GM19372 (cell line): ENCODE results near the gene ATXN7L3.
"Not testable (repeated sequence)": the region's sequence is repeated elsewhere in the genome, so short reads cannot be mapped to it uniquely, and the experiment has no call there.

Experiments
- ATAC-seq: cut with Tn5 transposase; IDR thresholded peaks from one replicate; pipeline ENCODE4 v1.9.1; 2021; ENCODE audit warnings: mild to moderate bottlenecking, low read depth, moderate library complexity; ENCODE audit not compliant: unreplicated experiment

ATXN7L3 gene

DNA sequence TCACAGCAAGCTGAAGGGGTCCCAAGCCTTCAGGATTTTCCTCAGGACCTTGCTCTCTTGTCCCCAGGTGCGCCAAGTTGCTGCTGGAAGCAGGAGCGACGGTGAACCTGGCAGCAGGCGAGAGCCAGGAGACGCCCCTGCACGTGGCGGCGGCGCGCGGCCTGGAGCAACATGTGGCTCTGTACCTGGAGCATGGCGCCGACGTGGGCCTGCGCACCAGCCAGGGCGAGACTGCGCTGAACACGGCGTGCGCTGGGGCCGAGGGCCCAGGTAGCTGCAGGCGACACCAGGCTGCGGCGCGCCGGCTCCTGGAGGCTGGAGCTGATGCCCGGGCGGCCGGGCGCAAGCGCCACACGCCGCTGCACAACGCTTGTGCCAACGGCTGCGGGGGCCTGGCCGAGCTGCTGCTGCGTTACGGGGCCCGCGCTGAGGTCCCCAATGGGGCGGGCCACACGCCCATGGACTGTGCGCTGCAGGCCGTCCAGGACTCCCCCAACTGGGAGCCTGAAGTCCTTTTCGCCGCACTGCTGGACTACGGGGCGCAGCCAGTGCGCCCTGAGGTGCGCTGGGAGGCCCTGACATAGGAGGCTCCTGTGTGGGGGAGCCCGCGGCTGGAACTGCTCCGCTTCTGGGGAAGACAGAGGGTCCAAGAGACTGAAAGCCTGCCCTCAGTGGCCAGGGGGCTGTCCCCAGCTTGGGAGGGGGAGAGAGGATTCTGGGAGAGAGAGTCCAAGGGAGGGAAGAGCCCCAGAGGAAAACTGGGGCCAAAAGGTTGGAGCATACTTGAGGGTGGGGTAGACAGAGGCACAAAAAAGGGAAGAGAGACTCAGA, 22.8 kb downstream of the ATXN7L3 start:
- ATAC-seq = no peak

DNA sequence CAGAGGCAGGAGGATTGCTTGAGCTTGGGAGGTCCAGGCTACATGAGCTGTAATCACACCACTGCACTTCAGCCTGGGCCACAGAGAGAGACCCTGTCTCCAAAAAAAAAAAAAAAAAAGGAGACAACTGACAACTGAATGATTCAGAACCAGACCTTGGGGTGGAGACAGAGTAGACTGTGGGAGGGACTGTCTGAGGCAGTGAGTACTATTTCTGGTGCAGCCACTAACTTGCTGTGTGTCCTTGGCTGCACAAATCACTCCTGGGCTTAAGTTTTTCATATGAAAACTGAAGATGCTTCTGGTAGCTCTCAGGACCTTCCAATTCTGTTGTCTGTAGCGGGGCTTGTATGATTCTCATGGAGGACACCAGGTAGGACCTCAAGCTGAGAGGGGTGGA, 23.4 kb downstream of the ATXN7L3 start:
- ATAC-seq = no peak

DNA sequence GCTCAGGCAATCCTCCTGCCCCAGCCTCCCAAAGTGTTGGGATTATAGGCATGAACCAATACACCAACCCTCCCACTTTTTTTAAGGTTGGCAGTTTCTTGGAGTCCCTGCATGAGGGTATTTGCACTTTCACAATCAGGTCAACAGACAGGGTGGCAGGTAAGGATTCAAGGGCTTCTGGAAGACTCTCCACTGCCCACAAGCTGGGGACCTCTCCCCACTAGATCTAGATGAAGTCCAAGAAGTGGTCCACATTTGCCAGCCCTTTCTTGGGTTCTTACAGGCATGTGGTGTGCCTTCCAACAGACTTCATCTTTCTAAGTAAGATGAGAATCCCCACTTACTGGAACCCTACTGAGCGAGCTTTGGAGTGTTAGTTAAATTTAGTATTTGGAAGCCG, 25.3 kb downstream of the ATXN7L3 start:
- ATAC-seq = no peak

DNA sequence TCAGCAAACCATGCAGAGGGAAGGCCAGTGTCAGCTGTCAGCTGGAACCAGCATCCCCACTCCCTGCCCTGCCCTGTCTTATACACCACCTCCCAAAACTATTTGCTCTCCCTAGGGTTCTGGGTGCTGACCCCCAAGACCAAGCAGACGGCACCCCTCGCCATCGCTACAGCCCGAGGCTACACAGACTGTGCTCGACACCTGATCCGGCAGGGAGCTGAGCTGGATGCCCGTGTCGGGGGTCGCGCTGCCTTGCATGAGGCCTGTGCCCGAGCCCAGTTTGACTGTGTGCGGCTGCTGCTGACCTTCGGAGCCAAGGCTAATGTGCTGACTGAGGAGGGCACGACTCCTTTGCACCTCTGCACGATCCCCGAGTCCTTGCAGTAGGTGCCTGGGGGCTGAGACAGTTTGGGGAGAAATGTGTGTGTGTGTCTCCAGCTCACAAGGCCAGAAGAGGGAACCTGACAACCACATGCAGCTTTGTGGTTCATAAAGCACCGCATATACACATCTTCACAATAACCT, 27.7 kb downstream of the ATXN7L3 start:
- no peak for ATAC-seq

DNA sequence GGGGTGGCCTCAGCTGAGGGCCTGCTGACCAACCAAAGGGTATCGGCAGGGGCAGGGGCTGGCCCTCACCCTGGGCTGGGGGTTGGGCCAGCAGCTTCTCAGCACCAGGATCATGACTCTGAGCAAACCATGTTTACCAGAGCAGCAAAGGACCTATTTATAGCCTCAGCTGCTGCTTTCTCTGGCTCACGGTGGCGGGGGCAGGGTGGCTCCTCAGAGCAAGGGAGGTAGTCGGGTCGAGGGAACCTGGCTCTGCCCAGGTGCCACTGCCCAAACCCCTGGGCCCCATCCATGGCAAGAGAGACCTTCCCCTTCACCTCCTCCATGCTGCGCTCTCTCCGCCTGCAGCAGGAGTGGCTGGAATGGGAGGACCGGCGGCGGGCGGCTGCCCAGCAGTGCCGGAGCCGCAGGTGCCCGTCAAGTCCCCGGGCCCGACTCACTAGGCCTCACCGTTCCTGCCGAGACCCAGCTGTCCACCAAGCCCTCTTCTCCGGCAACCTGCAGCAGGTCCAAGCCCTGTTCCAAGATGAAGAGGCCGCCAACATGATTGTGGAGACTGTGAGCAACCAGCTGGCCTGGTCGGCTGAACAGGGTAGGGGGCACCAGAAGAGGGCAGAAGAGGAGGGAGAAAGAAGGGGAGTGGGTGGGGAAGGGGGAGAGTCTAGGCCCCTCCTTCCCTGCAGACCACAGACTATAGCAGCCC, 29.0 kb downstream of the ATXN7L3 start, which contains the start of gene ASB16:
TSS of gene ASB16 (plus strand) at position 206 of the 703 bp plus-strand sequence. CDS start at position 292, 86 bp downstream.
- no peak for ATAC-seq

DNA sequence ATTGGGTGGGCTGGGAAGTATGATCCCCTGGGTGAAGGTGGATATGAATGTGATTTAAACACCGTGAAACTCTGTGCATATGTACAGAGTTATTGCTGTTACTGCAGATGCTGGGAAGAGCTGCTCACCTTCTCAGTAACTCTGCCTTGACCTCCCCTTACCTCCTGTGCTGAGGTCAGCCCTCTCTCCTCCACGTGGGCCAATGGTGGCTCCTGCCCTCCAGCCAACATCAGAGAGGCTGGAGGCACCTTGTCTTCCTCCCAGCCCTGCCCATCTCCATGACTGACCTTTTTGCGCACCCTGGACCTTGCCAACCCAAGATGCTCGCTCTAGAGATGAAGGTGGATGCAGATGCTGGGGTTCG, 29.6 kb downstream of the ATXN7L3 start:
- ATAC-seq = no peak

DNA sequence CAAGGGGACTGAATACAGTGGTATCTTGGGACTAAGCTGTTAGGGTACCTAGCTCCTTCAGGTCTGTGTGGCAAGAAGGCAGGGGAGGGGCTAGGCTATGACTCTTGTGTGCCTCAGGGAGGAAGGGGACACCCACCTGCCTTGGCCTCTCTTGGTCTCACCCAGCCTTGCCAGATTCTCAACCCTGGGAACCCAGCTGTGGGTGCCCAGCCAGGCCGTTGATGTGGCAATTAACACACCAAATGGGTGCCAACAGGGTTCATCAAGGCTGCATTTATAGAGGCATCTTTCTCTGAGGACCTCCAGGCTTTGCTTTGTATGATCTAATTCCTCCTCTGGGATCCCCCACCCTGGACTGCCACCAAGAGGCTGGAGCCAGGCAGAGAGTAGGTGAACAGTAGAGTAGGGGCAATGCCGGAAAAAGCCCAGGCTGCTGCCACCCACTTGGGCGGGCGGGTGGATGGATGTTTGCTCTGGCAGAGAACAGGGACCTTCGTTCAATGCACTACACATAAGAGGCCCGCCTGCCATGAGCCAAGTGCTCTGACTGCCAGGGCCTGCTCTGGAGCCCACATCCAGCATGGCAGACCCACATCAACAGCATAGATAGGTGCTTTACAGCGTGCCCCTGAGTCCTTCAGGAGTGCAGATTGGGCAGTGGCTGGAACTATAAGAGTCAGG, 32.4 kb downstream of the ATXN7L3 start:
- no peak for ATAC-seq

DNA sequence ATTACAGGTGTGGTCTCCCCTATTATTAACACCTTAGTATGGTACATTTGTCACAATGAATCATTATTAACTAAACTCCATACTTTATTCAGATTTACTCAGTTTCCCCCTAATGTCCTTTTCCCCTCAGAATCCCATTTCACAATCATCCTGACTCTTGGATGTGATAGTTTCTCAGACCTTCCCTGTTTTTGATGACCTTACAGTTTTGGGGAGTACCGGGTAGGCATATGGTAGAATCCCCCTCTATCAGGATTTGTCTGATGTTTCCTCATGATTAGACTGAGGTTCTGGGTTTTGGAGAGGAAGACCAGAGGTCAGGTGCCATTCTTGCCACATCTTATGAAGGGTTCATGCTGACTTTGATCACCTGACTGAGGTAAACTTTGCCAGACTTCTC, 35.2 kb downstream of the ATXN7L3 start:
- ATAC-seq = no peak

DNA sequence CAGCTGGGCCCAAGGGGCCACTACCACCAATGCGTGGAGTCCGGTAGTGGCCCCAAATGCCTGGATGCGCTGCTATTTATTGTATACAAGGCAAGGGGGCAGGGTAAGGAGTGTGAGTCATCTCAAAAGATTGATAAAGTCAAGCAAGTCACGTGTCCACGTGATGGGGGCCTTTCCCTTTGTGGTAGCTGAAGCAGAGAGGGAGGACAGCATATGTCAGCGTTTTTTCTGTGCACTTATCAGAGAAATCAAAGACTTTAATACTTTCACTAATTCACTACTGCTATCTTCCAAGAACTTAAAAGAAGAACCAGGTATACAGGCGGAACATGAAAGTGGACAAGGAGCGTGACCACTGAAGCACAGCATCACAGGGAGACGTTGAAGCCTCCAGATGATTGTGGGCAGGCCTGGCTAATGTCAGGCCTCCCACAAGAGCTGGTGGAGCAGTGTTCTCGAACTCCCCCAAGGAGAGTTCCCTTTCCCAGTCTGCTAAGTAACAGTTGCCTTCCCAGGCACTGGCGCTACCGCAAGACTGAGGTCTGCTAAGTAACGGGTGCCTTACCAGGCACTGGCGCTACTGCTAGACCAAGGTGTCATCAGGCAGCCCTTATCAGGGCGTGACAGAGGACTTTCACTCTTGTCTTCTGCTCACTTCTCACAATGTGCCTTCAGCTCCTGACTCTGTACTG, 40.0 kb downstream of the ATXN7L3 start:
- ATAC-seq = no peak

DNA sequence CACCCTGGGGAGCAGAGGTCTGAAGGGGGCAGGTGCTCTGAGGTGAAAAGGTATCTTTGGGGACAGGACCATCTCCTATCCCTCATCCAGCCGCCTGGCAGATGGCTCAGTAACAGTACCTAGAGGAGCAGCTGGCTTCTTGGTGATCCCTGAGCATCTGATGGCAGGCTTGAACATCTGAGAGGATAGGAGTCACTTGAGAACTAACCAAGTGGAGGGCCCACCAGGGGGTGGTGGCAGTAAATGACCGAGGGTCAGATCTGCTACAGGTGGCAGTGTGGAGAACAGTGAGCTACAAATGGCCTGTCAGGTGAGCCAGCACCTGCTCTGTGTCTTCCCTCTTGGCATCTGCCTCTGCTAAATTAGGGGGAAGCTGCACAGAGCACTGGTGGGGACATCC, 44.2 kb downstream of the ATXN7L3 start:
- no peak for ATAC-seq

DNA sequence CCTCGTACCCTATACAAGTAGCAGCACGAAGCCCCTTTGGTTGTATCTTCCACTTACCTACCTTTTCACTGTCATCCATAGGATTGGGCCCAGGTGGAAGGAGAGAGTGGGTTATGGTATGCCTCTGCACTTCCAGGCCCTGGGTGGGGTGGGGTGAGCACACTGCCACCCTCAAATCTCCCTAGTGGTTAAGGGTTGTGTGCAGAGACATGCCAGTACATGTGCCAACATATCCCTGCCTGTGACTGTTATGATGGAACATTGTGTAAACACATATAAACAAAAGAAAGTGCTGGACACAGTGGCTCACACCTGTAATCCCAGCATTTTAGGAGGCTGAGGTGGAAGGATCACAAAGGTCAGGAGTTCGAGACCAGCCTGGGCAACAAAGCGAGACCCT, 46.8 kb downstream of the ATXN7L3 start:
- ATAC-seq = no peak

DNA sequence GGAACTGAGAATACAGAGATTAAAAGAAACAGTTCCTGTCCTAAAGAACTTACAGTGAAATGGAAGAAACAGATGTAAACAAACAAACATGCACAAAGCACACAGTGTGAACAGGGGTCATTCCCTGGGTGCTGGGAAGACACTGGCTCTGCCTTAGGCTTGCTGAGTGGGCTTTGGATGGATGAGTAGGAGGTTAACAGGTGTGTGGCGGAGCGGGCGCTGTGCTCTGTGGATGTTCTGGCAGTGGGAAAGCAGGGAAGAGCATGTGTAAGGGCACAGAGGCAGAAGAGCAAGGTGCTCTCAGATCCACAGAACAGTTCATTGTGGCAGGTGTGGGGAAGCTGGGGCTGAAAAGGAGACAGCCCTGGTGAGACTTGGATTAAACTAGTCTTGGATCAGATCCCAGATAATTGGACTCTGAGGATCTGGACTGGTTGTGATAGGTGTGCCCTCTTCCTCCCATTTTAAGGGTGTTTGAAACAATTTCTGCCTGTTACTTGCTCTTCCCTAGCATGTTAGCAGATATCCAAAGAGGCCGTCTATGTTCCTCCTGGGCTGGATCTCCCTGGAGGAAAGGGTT, 49.8 kb downstream of the ATXN7L3 start:
- no peak for ATAC-seq

DNA sequence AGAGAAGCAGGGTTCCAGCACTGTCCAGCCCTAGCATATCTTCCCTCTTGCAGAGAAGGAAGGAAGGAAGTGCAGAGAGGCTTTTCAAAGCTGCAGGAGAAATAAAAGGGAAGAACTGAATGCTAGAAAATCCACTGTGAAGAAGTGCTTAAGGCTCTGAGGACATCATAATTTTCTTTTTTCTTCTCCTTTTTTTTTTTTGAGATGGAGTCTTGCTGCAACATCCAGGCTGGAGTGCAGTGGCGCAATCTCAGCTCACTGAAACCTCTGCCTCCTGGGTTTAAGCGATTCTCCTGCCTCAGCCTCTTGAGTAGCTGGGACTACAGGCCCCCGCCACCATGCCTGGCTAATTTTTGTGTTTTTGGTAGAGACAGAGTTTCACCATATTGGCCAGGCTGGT, 50.6 kb downstream of the ATXN7L3 start:
- ATAC-seq = not testable (repeated sequence)

DNA sequence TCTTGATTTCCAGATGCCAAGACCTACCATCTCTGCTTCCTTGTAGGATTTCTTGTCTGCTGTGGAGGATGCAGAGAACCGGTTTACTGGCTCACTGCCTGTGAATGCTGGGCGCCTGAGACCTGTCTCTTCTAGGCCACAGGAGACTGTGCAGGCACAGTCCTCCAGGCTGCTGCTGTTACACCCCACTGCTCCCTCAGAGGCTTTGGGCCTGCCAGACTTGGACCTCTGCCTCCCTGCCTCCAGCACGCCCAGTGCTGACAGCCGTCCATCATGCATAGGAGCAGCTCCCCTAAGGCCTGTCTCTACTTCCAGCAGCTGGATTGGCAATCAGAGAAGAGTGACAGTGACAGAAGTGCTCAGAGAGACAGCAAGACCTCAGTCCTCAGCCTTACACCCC, 51.9 kb downstream of the ATXN7L3 start:
- no peak for ATAC-seq

DNA sequence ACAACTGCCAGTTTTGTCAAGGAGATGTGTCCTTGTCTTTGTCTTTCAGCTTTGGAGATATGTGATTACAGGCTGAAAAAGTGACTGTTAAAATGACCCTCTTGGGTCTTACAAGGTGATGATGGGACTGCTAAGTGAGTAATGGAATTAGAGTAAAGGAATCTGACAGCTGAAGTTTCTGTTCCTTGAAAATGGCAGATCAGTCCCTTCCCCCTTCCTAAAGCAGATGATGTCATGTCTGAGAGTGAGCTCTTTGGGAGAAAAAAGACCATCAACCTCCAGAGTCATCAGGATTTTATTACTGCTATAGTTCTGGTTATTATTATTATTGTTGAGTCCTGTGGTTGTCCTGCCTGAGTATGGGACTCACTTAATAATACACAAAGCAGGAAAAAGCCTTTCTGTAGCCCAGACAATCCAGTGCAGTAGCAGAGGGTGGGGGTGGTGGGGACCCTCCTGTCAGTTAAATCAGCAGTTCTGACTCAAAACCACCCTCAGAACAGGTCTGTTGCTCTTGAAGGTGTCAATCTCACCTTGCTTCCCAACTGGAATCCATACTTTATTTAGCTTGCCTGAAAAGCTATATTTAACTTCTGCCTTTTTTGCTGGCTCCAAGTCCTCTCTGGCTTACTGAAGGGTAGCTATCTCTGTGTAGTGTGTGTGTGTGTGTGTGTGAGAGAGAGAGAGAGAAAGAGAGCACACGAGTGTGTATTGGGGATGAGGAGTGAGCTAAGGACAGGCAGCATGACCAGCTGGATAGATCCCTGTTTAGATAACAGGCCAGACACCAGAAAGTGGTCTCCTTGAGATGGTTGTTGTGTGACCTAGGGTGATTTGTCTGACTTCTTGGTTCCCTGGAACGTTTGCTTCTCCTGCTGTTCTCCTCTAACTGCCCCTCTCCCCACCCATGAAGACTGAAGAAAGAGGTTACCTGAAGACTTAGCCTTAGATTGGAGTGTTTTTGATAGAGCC, 53.0 kb downstream of the ATXN7L3 start:
- ATAC-seq = no peak

DNA sequence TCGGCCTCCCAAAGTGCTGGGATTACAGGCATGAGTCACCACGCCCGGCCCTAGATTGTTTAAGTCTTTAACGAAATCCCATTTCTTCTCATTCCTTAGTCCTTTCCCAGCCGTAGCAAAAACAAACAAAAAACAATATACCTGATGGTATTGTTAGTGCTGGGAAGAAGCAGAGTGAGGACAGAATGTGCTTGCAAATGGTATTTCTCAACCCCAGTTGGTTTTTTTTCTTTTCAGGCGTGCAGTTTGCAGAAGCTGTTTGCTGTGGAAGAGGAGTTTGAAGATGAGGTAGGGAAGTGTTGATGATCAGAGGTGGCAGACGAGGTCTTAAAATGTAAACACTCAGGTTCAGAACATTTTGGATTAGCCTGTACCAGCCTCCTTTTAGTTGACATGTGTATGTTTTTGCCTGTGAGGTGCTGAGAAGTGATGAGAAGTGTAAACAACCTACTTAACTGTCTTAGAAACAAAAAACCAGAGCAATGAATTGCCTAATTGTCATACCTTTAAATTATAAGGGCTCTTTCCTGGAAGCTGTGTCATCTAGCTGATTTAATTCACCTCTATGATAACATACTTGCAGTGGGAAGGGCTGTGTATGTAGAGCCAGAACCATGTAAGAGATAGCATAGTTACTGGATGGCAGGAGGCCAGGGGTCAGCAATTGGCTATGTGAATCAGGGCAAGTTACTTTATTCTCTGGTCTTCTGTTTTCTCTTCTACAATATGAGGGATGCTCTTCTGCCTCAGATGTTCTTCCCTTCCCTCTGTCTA, 54.5 kb downstream of the ATXN7L3 start:
- no peak for ATAC-seq

DNA sequence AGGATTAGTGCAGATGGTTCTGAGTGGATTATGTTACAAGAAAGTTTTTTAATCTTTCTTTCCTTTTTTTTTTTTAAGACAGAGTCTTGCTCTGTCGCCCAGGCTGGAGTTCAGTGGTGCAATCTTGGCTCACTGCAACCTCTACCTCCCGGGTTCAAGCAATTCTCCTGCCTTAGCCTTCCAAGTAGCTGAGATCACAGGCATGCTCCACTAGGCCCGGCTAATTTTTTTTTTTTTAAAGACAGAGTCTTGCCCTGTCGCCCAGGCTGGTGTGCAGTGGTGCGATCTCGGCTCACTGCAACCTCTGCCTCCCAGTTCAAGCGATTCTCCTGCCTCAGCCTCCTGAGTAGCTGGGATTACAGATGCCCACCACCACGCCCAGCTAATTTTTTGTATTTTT, 55.8 kb downstream of the ATXN7L3 start:
- ATAC-seq = not testable (repeated sequence)
